HepG2 (cell line): ENCODE data around the gene INAFM1. TPM values are rescaled to one million over a fixed set of nuclear protein-coding genes. Genes with fewer than 3 reads are reported as not detected.

Experiments
- ARNT ChIP-seq: fragments of 450-650 bp; IDR thresholded peaks from 2 replicates; pipeline ENCODE4 v1.6.1; 2017
- BCL6 ChIP-seq: IDR thresholded peaks from 2 replicates; pipeline ENCODE4 v1.6.1; 2016; ENCODE audit warnings: missing genetic modification reagents, missing compliant biosample characterization
- DNMT3B ChIP-seq: conservative IDR thresholded peaks from 2 replicates; pipeline ENCODE4 v1.6.1; 2016; ENCODE audit warnings: missing biosample characterization, control low read depth
- DR1 ChIP-seq: sonication (generic); formaldehyde crosslinking; IDR thresholded peaks from 2 replicates; pipeline ENCODE4 v1.8.0; 2021; ENCODE audit warnings: mild to moderate bottlenecking, missing genetic modification reagents, inconsistent platforms
- FOSL1 ChIP-seq: sonication (generic); formaldehyde crosslinking; IDR thresholded peaks from 2 replicates; pipeline ENCODE4 v1.9.0; 2021; ENCODE audit warnings: missing genetic modification reagents, borderline replicate concordance
- FOXJ3 ChIP-seq: sonication (generic); formaldehyde crosslinking; IDR thresholded peaks from 2 replicates; pipeline ENCODE4 v1.4.0; 2020; ENCODE audit warnings: missing genetic modification reagents, mild to moderate bottlenecking, borderline replicate concordance
- HMGA1 ChIP-seq: sonication (generic); formaldehyde crosslinking; conservative IDR thresholded peaks from 2 replicates; pipeline ENCODE4 v1.4.0; 2020; ENCODE audit warnings: missing genetic modification reagents
- MED1 ChIP-seq: sonication (generic); formaldehyde crosslinking; IDR thresholded peaks from 2 replicates; pipeline ENCODE4 v1.4.0; 2020; ENCODE audit warnings: missing genetic modification reagents
- NFAT5 ChIP-seq: sonication (generic); formaldehyde crosslinking; IDR thresholded peaks from 2 replicates; pipeline ENCODE4 v1.4.0; 2020; ENCODE audit warnings: missing genetic modification reagents
- RARG ChIP-seq: sonication (generic); formaldehyde crosslinking; IDR thresholded peaks from 2 replicates; pipeline ENCODE4 v1.4.0; 2020; ENCODE audit warnings: low read depth, mild to moderate bottlenecking, missing genetic modification reagents
- RFXANK ChIP-seq: IDR thresholded peaks from 2 replicates; pipeline ENCODE4 v1.6.1; 2016
- TBX3 ChIP-seq: fragments of 450-650 bp; IDR thresholded peaks from 2 replicates; pipeline ENCODE4 v1.6.1; 2017; ENCODE audit warnings: antibody characterized with exemption, mild to moderate bottlenecking, inconsistent platforms, borderline replicate concordance
- ZFP37 ChIP-seq: sonication (generic); formaldehyde crosslinking; IDR thresholded peaks from 2 replicates; pipeline ENCODE4 v1.4.0; 2020; ENCODE audit warnings: missing genetic modification reagents, borderline replicate concordance
- ZNF282 ChIP-seq: fragments of 450-650 bp; IDR thresholded peaks from 2 replicates; pipeline ENCODE4 v1.6.1; 2018; ENCODE audit not compliant: partially characterized antibody
- ZNF354B ChIP-seq: sonication (generic); formaldehyde crosslinking; IDR thresholded peaks from 2 replicates; pipeline ENCODE4 v1.8.0; 2022; ENCODE audit warnings: mild to moderate bottlenecking, missing genetic modification reagents
- ZNF597 ChIP-seq: sonication (generic); formaldehyde crosslinking; IDR thresholded peaks from 2 replicates; pipeline ENCODE4 v1.5.0; 2020; ENCODE audit warnings: missing genetic modification reagents
- ZNF646 ChIP-seq: sonication (generic); formaldehyde crosslinking; IDR thresholded peaks from 2 replicates; pipeline ENCODE4 v1.9.0; 2021; ENCODE audit warnings: mild to moderate bottlenecking, missing genetic modification reagents
- ZNF761 ChIP-seq: sonication (generic); formaldehyde crosslinking; conservative IDR thresholded peaks from 2 replicates; pipeline ENCODE4 v1.4.0; 2020; ENCODE audit warnings: mild to moderate bottlenecking, missing genetic modification reagents
- ZSCAN29 ChIP-seq: sonication (generic); formaldehyde crosslinking; conservative IDR thresholded peaks from 2 replicates; pipeline ENCODE4 v1.4.0; 2020; ENCODE audit warnings: mild to moderate bottlenecking, missing genetic modification reagents
- ZSCAN31 ChIP-seq: sonication (generic); formaldehyde crosslinking; IDR thresholded peaks from 2 replicates; pipeline ENCODE4 v1.5.0; 2020; ENCODE audit warnings: low read depth, mild to moderate bottlenecking, missing genetic modification reagents
- polyA plus RNA-seq, 8 experiments: library from polyadenylated mRNA; depleted of rRNA in 3 of 8; stranded (reverse) in 7 of 8; unstranded in 1 of 8; fragments of >200 nt; fragmentation: Illumina TruSeq in 4 of 8; extraction: Trizol in 4 of 8; gene quantifications; 2 replicates each; pipeline versions ENCODE4 v1.2.1 to v1.2.3, GENCODE V29; 2011 to 2016; ENCODE audit warnings: low read depth in 4 of 8, missing spikeins in 1 of 8, mixed read lengths in 1 of 8; ENCODE audit not compliant: insufficient read depth in 1 of 8
- total RNA-seq, 5 experiments: library from RNA; depleted of rRNA; stranded (reverse); fragments of >200 nt; fragmentation: Illumina TruSeq; extraction: Trizol; gene quantifications; 2 replicates each; pipeline ENCODE4 v1.2.3, GENCODE V29; 2016; ENCODE audit warnings: low read depth in 1 of 5

Gene INAFM1
- total and polyA plus RNA-seq, 2 of the 13 experiments (the other 11 are each of a cell fraction or from before 2014, with no cell fraction given) = 0.88 to 1.9 TPM

- TF ChIP-seq ZNF646 = no peak
- 0 out of 2 replicates have a peak, but pooled peaks have one; percentile 28 for TF ChIP-seq BCL6 (CRISPR knock-in tag)
- no peak for TF ChIP-seq ZFP37 (CRISPR knock-in tag)
- TF ChIP-seq TBX3 = no peak
- 0 out of 2 replicates have a peak, but pooled peaks have one; percentile 30 for TF ChIP-seq RFXANK (CRISPR knock-in tag)
- no peak for TF ChIP-seq ZSCAN29 (CRISPR knock-in tag)
- TF ChIP-seq ARNT = no peak
- peak; percentile 66 for TF ChIP-seq MED1 (CRISPR knock-in tag)
- TF ChIP-seq FOXJ3 (CRISPR knock-in tag) = no peak
- TF ChIP-seq RARG (CRISPR knock-in tag) = no peak
- TF ChIP-seq DNMT3B (CRISPR knock-in tag) = no peak
- no peak for TF ChIP-seq FOSL1 (CRISPR knock-in tag)
- no peak for TF ChIP-seq ZNF597 (CRISPR knock-in tag)
- TF ChIP-seq ZNF761 (CRISPR knock-in tag) = no peak
- no peak for TF ChIP-seq ZSCAN31 (CRISPR knock-in tag)
- TF ChIP-seq HMGA1 (CRISPR knock-in tag) = no peak
- no peak for TF ChIP-seq NFAT5 (CRISPR knock-in tag)
- no peak for TF ChIP-seq DR1 (CRISPR knock-in tag)
- TF ChIP-seq ZNF354B (CRISPR knock-in tag) = no peak
- no peak for TF ChIP-seq ZNF282
These were observed 30.6 kb downstream of the INAFM1 start (continued) for GRCh38 chr19:47305309-47305751.
